HepG2 (cell line): ENCODE results near the gene ELOVL5. TPM values are rescaled to one million over a fixed set of nuclear protein-coding genes. Genes with fewer than 3 reads are reported as not detected.

Experiments used
- ARNT ChIP-seq: fragments of 450-650 bp; IDR thresholded peaks from 2 replicates; pipeline ENCODE4 v1.6.1; 2017
- CAMTA2 ChIP-seq: sonication (generic); formaldehyde crosslinking; IDR thresholded peaks from 2 replicates; pipeline ENCODE4 v1.4.0; 2020; ENCODE audit warnings: mild to moderate bottlenecking, missing genetic modification reagents, borderline replicate concordance
- CBX2 ChIP-seq, 2 experiments: fragments of 200-600 bp in 1 of 2; sonication (generic); formaldehyde crosslinking in 1 of 2; IDR thresholded peaks; 2 replicates each; pipeline versions ENCODE4 v1.7.0 to v1.8.1; 2018 to 2022; ENCODE audit warnings: low read depth in 2 of 2, low read length in 1 of 2, mild to moderate bottlenecking in 1 of 2, missing genetic modification reagents in 1 of 2
- CBX5 ChIP-seq: sonication (generic); formaldehyde crosslinking; IDR thresholded peaks from 2 replicates; pipeline ENCODE4 v1.4.0; 2020; ENCODE audit warnings: missing genetic modification reagents, borderline replicate concordance
- CCDC6 ChIP-seq: sonication (generic); formaldehyde crosslinking; IDR thresholded peaks from 2 replicates; pipeline ENCODE4 v1.8.1; 2022; ENCODE audit warnings: mild to moderate bottlenecking, missing genetic modification reagents, moderate library complexity
- ETS1 ChIP-seq: sonication (generic); formaldehyde crosslinking; IDR thresholded peaks from 2 replicates; pipeline ENCODE4 v1.4.0; 2020; ENCODE audit warnings: missing genetic modification reagents
- HNF4G ChIP-seq, 2 experiments: sonication (generic) in 1 of 2; formaldehyde crosslinking in 1 of 2; IDR thresholded peaks; 2 replicates each; pipeline versions ENCODE4 v1.4.0 to v1.6.1; 2011 to 2020; ENCODE audit warnings: borderline replicate concordance in 2 of 2, low read depth in 2 of 2, mild to moderate bottlenecking in 2 of 2, low read length in 1 of 2, missing genetic modification reagents in 1 of 2, moderate library complexity in 1 of 2
- KDM3A ChIP-seq: IDR thresholded peaks from 2 replicates; pipeline ENCODE4 v1.6.1; 2018; ENCODE audit warnings: low read depth, missing compliant biosample characterization
- KLF11 ChIP-seq: IDR thresholded peaks from 2 replicates; pipeline ENCODE4 v1.6.1; 2016; ENCODE audit warnings: missing compliant biosample characterization
- MTF1 ChIP-seq: sonication (generic); formaldehyde crosslinking; IDR thresholded peaks from 2 replicates; pipeline ENCODE4 v1.5.0; 2020; ENCODE audit warnings: missing genetic modification reagents
- NR3C1 ChIP-seq: sonication (generic); formaldehyde crosslinking; IDR thresholded peaks from 2 replicates; pipeline ENCODE4 v1.4.0; 2020; ENCODE audit warnings: missing genetic modification reagents
- POLR2AphosphoS2 ChIP-seq: IDR thresholded peaks from 2 replicates; pipeline ENCODE4 v1.6.1; 2011; ENCODE audit warnings: low read depth, low read length, improper control_type of control experiment
- RORA ChIP-seq: sonication (generic); formaldehyde crosslinking; IDR thresholded peaks from 2 replicates; pipeline ENCODE4 v1.5.0; 2020; ENCODE audit warnings: mild to moderate bottlenecking, missing genetic modification reagents, moderate library complexity
- SMYD3 ChIP-seq: sonication (generic); formaldehyde crosslinking; IDR thresholded peaks from 2 replicates; pipeline ENCODE4 v1.8.1; 2023; ENCODE audit warnings: mild to moderate bottlenecking, missing genetic modification reagents
- TSC22D2 ChIP-seq: sonication (generic); formaldehyde crosslinking; IDR thresholded peaks from 2 replicates; pipeline ENCODE4 v1.5.1; 2020; ENCODE audit warnings: missing genetic modification reagents, mild to moderate bottlenecking, borderline replicate concordance
- ZMAT5 ChIP-seq: sonication (generic); formaldehyde crosslinking; IDR thresholded peaks from 2 replicates; pipeline ENCODE4 v1.5.0; 2020; ENCODE audit warnings: mild to moderate bottlenecking, low read depth, missing genetic modification reagents, borderline replicate concordance
- ZNF337 ChIP-seq: sonication (generic); formaldehyde crosslinking; IDR thresholded peaks from 2 replicates; pipeline ENCODE4 v1.5.1; 2020; ENCODE audit warnings: missing genetic modification reagents, low read depth, mild to moderate bottlenecking, borderline replicate concordance
- ZNF510 ChIP-seq: sonication (generic); formaldehyde crosslinking; IDR thresholded peaks from 2 replicates; pipeline ENCODE4 v1.4.0; 2020; ENCODE audit warnings: low read depth, mild to moderate bottlenecking, missing genetic modification reagents
- ZNF598 ChIP-seq: sonication (generic); formaldehyde crosslinking; IDR thresholded peaks from 2 replicates; pipeline ENCODE4 v1.5.1; 2020; ENCODE audit warnings: mild to moderate bottlenecking, missing genetic modification reagents, borderline replicate concordance
- ZNF652 ChIP-seq: IDR thresholded peaks from 2 replicates; pipeline ENCODE4 v1.6.1; 2016; ENCODE audit warnings: low read depth, borderline replicate concordance
- ZNF792 ChIP-seq: IDR thresholded peaks from 2 replicates; pipeline ENCODE4 v1.6.1; 2016
- polyA plus RNA-seq, 8 experiments: library from polyadenylated mRNA; depleted of rRNA in 3 of 8; stranded (reverse) in 7 of 8; unstranded in 1 of 8; fragments of >200 nt; fragmentation: Illumina TruSeq in 4 of 8; extraction: Trizol in 4 of 8; gene quantifications; 2 replicates each; pipeline versions ENCODE4 v1.2.1 to v1.2.3, GENCODE V29; 2011 to 2016; ENCODE audit warnings: low read depth in 4 of 8, missing spikeins in 1 of 8, mixed read lengths in 1 of 8; ENCODE audit not compliant: insufficient read depth in 1 of 8
- total RNA-seq, 5 experiments: library from RNA; depleted of rRNA; stranded (reverse); fragments of >200 nt; fragmentation: Illumina TruSeq; extraction: Trizol; gene quantifications; 2 replicates each; pipeline ENCODE4 v1.2.3, GENCODE V29; 2016; ENCODE audit warnings: low read depth in 1 of 5
- TF ChIP-seq, protein P1 (sequence below): sonication (generic); formaldehyde crosslinking; IDR thresholded peaks from 2 replicates; pipeline ENCODE4 v1.5.0; 2020; ENCODE audit warnings: mild to moderate bottlenecking, missing genetic modification reagents
- TF ChIP-seq, protein P2 (sequence below): sonication (generic); formaldehyde crosslinking; IDR thresholded peaks from 2 replicates; pipeline ENCODE4 v1.4.0; 2020; ENCODE audit warnings: missing genetic modification reagents, borderline replicate concordance

Gene ELOVL5
- total and polyA plus RNA-seq, 2 of the 13 experiments (the other 11 are each of a cell fraction or from before 2014, with no cell fraction given), result 50.1 to 72.4 TPM

GRCh38 chr6:53348371-53349208 is at the start of gene ELOVL5 (continued):
- TF ChIP-seq, protein P1, sequence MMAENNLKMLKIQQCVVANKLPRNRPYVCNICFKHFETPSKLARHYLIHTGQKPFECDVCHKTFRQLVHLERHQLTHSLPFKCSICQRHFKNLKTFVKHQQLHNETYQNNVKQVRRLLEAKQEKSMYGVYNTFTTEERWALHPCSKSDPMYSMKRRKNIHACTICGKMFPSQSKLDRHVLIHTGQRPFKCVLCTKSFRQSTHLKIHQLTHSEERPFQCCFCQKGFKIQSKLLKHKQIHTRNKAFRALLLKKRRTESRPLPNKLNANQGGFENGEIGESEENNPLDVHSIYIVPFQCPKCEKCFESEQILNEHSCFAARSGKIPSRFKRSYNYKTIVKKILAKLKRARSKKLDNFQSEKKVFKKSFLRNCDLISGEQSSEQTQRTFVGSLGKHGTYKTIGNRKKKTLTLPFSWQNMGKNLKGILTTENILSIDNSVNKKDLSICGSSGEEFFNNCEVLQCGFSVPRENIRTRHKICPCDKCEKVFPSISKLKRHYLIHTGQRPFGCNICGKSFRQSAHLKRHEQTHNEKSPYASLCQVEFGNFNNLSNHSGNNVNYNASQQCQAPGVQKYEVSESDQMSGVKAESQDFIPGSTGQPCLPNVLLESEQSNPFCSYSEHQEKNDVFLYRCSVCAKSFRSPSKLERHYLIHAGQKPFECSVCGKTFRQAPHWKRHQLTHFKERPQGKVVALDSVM (CRISPR knock-in tag), result 0 out of 2 replicates have a peak, but pooled peaks have one; percentile 30
- TF ChIP-seq SMYD3 (CRISPR knock-in tag) (no peak), ZNF337 (CRISPR knock-in tag) (no peak), ZMAT5 (CRISPR knock-in tag) (no peak), RORA (no peak), ZNF598 (CRISPR knock-in tag) (no peak), ZNF652 (CRISPR knock-in tag) (no peak), ARNT (no peak), CAMTA2 (CRISPR knock-in tag) (peak; percentile 68; the same call in 1 of the 2 replicates), MTF1 (no peak), KDM3A (CRISPR knock-in tag) (peak; percentile 19; the same call in 1 of the 2 replicates), CBX5 (CRISPR knock-in tag) (no peak; the same call in 1 of the 2 replicates), KLF11 (peak; percentile 64), ZNF792 (peak; percentile 80; the same call in 1 of the 2 replicates), ETS1 (CRISPR knock-in tag) (no peak), CCDC6 (CRISPR knock-in tag) (peak; percentile 68; the same call in 1 of the 2 replicates), ZNF510 (CRISPR knock-in tag) (peak; percentile 60), POLR2AphosphoS2 (no peak), TSC22D2 (CRISPR knock-in tag) (no peak), HNF4G (IDR thresholded peaks at IDR 0.05; ENCODE audit: borderline replicate concordance, low read depth, low read length) (no peak), HNF4G (CRISPR knock-in tag; IDR thresholded peaks at IDR 0.05; ENCODE audit: borderline replicate concordance, low read depth) (no peak), NR3C1 (CRISPR knock-in tag) (no peak), CBX2 (IDR thresholded peaks at IDR 0.05; ENCODE audit: low read depth, low read length) (peak; percentile 51; the same call in 1 of the 2 replicates), CBX2 (CRISPR knock-in tag; IDR thresholded peaks at IDR 0.05; ENCODE audit: low read depth) (no peak)
- TF ChIP-seq, protein P2, sequence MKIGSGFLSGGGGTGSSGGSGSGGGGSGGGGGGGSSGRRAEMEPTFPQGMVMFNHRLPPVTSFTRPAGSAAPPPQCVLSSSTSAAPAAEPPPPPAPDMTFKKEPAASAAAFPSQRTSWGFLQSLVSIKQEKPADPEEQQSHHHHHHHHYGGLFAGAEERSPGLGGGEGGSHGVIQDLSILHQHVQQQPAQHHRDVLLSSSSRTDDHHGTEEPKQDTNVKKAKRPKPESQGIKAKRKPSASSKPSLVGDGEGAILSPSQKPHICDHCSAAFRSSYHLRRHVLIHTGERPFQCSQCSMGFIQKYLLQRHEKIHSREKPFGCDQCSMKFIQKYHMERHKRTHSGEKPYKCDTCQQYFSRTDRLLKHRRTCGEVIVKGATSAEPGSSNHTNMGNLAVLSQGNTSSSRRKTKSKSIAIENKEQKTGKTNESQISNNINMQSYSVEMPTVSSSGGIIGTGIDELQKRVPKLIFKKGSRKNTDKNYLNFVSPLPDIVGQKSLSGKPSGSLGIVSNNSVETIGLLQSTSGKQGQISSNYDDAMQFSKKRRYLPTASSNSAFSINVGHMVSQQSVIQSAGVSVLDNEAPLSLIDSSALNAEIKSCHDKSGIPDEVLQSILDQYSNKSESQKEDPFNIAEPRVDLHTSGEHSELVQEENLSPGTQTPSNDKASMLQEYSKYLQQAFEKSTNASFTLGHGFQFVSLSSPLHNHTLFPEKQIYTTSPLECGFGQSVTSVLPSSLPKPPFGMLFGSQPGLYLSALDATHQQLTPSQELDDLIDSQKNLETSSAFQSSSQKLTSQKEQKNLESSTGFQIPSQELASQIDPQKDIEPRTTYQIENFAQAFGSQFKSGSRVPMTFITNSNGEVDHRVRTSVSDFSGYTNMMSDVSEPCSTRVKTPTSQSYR, result no peak
